Smooth muscle cell (in vitro differentiated cells): Measurements from ENCODE around the gene C14orf93. TPM values are rescaled to one million over a fixed set of nuclear protein-coding genes. Genes with fewer than 3 reads are reported as not detected.
"Not testable (repeated sequence)": the region's sequence is repeated elsewhere in the genome, so short reads cannot be mapped to it uniquely, and the experiment has no call there.

ENCODE experiments used
- DNase-seq: peaks from one replicate; lab custom pipeline; 2025; ENCODE audit not compliant: unreplicated experiment; lab: John Stamatoyannopoulos, UW
- H2AFZ ChIP-seq: fragments of 200-600 bp; sonication (generic); 2 replicates; pipeline ENCODE4 v1.6.0; 2016; ENCODE audit warnings: antibody characterized with exemption, low read depth, mild to moderate bottlenecking
- H3F3A ChIP-seq: fragments of 200-600 bp; sonication (generic); 2 replicates; pipeline ENCODE4 v1.6.0; 2017; ENCODE audit warnings: antibody characterized with exemption, low read depth
- H3K27ac ChIP-seq: fragments of 200-600 bp; sonication (generic); 2 replicates; pipeline ENCODE4 v1.5.1; 2016; ENCODE audit warnings: low read depth, mild to moderate bottlenecking
- H3K27me3 ChIP-seq: fragments of 200-600 bp; sonication (generic); 2 replicates; pipeline ENCODE4 v1.6.1; 2016; ENCODE audit warnings: low read depth, mild to moderate bottlenecking
- H3K36me3 ChIP-seq: fragments of 200-600 bp; sonication (generic); 2 replicates; pipeline ENCODE4 v1.5.1; 2016; ENCODE audit warnings: low read depth
- H3K4me1 ChIP-seq: fragments of 200-600 bp; sonication (generic); 2 replicates; pipeline ENCODE4 v1.5.1; 2016; ENCODE audit warnings: low read depth
- H3K4me2 ChIP-seq: fragments of 200-600 bp; sonication (generic); 2 replicates; pipeline ENCODE4 v1.6.0; 2016; ENCODE audit warnings: mild to moderate bottlenecking
- H3K4me3 ChIP-seq: fragments of 200-600 bp; sonication (generic); 2 replicates; pipeline ENCODE4 v1.5.1; 2016; ENCODE audit warnings: mild to moderate bottlenecking
- H3K79me2 ChIP-seq: fragments of 200-600 bp; sonication (generic); 2 replicates; pipeline ENCODE4 v1.6.0; 2016; ENCODE audit warnings: low read depth, mild to moderate bottlenecking
- H3K9ac ChIP-seq: fragments of 200-600 bp; sonication (generic); 2 replicates; pipeline ENCODE4 v1.6.0; 2016; ENCODE audit warnings: low read depth
- H3K9me3 ChIP-seq: fragments of 200-600 bp; sonication (generic); replicated peaks from 2 replicates; pipeline ENCODE4 v1.5.1; 2016; ENCODE audit warnings: low read depth
- H4K20me1 ChIP-seq: fragments of 200-600 bp; sonication (generic); 2 replicates; pipeline ENCODE4 v1.6.0; 2016; ENCODE audit warnings: low read depth
- WGBS: methylation state at CpG from one replicate; pipeline ENCODE4 v1.1.7; 2016; ENCODE audit warnings: low lambda C conversion rate; 5-methylcytosine and 5-hydroxymethylcytosine counted together
- polyA plus RNA-seq: library from polyadenylated mRNA; unstranded; fragments of >200 nt; fragmentation: Nextera tagmentation; extraction: Ambion mirVana; gene quantifications from 2 replicates; pipeline ENCODE4 v1.2.1, GENCODE V29; 2016
- total RNA-seq: library from RNA; depleted of rRNA; stranded (reverse); fragments of >200 nt; gene quantifications from 2 replicates; pipeline ENCODE4 v1.2.3, GENCODE V29; 2014
- TF ChIP-seq, protein P1 (sequence below): fragments of 200-600 bp; sonication (generic); IDR thresholded peaks from 2 replicates; pipeline ENCODE4 v1.5.1; 2017; ENCODE audit warnings: borderline replicate concordance, mild to moderate bottlenecking, antibody characterized with exemption; ENCODE audit not compliant: insufficient read depth, poor library complexity, severe bottlenecking

C14orf93 gene
- total and polyA plus RNA-seq, 2 experiments from 2014 or later = 6.7 to 10.2 TPM

DNA sequence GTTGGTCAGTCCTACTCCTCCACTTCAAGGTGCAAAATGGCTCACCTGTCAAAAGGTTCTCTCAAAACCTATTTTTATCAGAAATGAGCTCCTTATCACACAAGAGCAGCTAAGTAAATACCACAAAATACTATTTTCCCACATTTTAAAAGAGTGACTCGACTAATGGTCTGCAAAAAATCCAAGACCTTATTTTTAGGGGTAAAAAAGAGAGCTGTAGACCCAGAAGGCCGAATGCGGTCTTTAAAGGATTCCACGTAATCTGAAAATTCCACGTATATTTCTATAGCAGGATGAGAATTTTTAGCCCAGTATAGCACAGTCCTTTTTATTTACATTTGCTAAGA is 3.8 kb downstream of the C14orf93 start:
- H3K4me2 ChIP-seq = peak overlapping the region; percentile 86
- no peak for DNase-seq
- H3K4me1 ChIP-seq = peaks cover 11% of the 10 kb centered on the region
- no peaks in the 10 kb centered on the region for H4K20me1 ChIP-seq
- no peaks in the 10 kb centered on the region for H3K36me3 ChIP-seq
- TF ChIP-seq, protein P1, sequence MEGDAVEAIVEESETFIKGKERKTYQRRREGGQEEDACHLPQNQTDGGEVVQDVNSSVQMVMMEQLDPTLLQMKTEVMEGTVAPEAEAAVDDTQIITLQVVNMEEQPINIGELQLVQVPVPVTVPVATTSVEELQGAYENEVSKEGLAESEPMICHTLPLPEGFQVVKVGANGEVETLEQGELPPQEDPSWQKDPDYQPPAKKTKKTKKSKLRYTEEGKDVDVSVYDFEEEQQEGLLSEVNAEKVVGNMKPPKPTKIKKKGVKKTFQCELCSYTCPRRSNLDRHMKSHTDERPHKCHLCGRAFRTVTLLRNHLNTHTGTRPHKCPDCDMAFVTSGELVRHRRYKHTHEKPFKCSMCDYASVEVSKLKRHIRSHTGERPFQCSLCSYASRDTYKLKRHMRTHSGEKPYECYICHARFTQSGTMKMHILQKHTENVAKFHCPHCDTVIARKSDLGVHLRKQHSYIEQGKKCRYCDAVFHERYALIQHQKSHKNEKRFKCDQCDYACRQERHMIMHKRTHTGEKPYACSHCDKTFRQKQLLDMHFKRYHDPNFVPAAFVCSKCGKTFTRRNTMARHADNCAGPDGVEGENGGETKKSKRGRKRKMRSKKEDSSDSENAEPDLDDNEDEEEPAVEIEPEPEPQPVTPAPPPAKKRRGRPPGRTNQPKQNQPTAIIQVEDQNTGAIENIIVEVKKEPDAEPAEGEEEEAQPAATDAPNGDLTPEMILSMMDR = no peak
- H3K9ac ChIP-seq = peak overlapping the region; percentile 71
- H3F3A ChIP-seq = peaks cover 3% of the 10 kb centered on the region
- H3K9me3 ChIP-seq = no peaks in the 10 kb centered on the region
- WGBS = 50% methylated on average over 5 of the region's 5 CpGs
- H3K4me3 ChIP-seq = peak overlapping the region; percentile 64
- H3K27ac ChIP-seq = peak overlapping the region; percentile 70
- no peaks in the 10 kb centered on the region for H3K27me3 ChIP-seq
- H2AFZ ChIP-seq = peak overlapping the region; percentile 74
- H3K79me2 ChIP-seq = no peaks in the 10 kb centered on the region

DNA sequence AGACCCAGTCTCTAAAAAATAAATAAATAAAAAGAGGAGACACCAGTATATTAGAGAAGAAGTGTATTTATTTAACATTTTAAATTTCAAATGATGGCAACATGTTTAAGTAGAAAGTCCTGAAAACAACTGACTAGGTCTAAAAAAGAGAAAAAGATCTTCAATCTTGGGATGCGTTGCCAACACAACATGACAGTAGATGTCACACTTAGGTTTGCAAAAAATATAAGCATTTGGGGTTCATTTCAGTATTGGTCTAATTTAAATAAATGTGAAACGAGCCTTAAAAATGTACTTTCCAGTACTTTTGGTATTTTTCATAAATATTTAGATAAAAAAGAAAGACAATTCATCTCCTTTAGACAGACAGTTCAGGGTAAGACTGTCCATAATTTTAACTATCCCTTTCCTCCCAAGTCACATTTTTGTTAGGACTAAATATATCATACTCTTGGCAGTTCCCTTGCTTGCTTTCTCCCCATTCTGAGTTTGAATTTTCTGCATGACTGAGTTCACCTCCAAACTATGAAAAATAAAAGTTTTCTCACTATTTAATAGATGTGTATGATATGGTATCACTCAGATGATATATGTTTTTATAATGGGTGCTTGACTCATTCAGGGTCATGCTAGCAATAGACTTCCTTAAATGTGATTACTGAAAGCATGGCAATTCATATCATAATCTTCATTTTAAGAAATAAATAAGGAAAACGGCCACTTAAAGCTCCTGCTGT is 4.3 kb downstream of the C14orf93 start:
- Histone ChIP-seq H3K27ac (no peak overlapping the region), H3K9ac (no peak overlapping the region), H3K79me2 (no peaks in the 10 kb centered on the region), H2AFZ (no peak overlapping the region), H3F3A (peaks cover 3% of the 10 kb centered on the region), H3K27me3 (no peaks in the 10 kb centered on the region), H4K20me1 (no peaks in the 10 kb centered on the region), H3K4me3 (peak overlapping the region; percentile 64), H3K4me2 (peak overlapping the region; percentile 86), H3K4me1 (peaks cover 11% of the 10 kb centered on the region), H3K9me3 (no peaks in the 10 kb centered on the region), H3K36me3 (no peaks in the 10 kb centered on the region)
- 87% methylated on average over 3 of the region's 3 CpGs for WGBS
- TF ChIP-seq, protein P1 = no peak
- DNase-seq = no peak

DNA sequence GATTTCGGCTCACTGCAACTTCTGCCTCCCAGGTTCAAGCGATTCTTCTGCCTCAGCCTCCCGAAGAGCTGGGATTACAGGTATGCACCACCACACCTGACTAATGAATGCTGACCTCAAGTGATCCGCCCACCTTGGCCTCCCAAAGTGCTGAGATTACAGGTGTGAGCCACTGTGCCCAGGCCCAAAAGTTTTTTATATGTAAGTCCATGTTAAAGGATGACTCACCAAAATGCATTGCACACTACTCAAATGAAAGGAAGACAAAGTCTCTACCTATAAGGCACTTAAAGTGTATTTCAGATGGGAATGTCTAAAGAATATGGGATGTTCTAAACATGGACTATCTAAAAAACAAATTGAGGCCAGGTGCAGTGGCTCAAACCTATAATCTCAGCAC is 5.7 kb downstream of the C14orf93 start:
- not testable (repeated sequence) for H4K20me1 ChIP-seq, H3K27me3 ChIP-seq, H3K27ac ChIP-seq, H3K4me3 ChIP-seq, H3F3A ChIP-seq, H2AFZ ChIP-seq, H3K9ac ChIP-seq, H3K36me3 ChIP-seq, DNase-seq, H3K4me2 ChIP-seq, H3K79me2 ChIP-seq, H3K9me3 ChIP-seq
- peaks cover 11% of the 10 kb centered on the region for H3K4me1 ChIP-seq
- WGBS = 97% methylated on average over 4 of the region's 4 CpGs

DNA sequence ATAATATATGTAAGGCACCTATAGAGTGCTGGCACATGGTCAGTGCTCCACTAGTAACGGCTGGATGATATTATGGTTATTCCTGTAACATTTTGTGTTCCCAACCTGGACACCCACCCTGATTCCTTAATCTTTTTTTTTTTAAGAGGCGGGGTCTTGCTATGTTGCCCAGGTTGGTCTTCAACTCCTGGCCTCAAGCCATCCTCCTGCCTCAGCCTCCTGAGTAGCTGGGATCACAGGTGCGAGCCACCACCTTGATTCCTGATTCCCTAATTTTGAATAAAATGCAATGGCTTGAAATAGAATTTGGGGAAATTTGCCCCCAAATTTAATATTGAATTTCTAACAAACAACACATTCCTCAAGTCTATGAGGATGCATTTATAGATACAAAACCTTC is 7.4 kb downstream of the C14orf93 start:
- H3K36me3 ChIP-seq = no peaks in the 10 kb centered on the region
- DNase-seq = no peak
- TF ChIP-seq, protein P1 = no peak
- peaks cover 3% of the 10 kb centered on the region for H3F3A ChIP-seq
- H3K9me3 ChIP-seq = no peaks in the 10 kb centered on the region
- no peak overlapping the region for H3K9ac ChIP-seq
- H3K4me2 ChIP-seq = no peak overlapping the region
- WGBS = 100% methylated on average over 3 of the region's 3 CpGs
- no peaks in the 10 kb centered on the region for H4K20me1 ChIP-seq
- no peaks in the 10 kb centered on the region for H3K79me2 ChIP-seq
- H3K4me3 ChIP-seq = no peak overlapping the region
- no peak overlapping the region for H3K27ac ChIP-seq
- H3K27me3 ChIP-seq = no peaks in the 10 kb centered on the region
- peaks cover 11% of the 10 kb centered on the region for H3K4me1 ChIP-seq
- H2AFZ ChIP-seq = no peak overlapping the region
